ENCODE measurements around the gene NR2F1.

Gene NR2F1

DNA sequence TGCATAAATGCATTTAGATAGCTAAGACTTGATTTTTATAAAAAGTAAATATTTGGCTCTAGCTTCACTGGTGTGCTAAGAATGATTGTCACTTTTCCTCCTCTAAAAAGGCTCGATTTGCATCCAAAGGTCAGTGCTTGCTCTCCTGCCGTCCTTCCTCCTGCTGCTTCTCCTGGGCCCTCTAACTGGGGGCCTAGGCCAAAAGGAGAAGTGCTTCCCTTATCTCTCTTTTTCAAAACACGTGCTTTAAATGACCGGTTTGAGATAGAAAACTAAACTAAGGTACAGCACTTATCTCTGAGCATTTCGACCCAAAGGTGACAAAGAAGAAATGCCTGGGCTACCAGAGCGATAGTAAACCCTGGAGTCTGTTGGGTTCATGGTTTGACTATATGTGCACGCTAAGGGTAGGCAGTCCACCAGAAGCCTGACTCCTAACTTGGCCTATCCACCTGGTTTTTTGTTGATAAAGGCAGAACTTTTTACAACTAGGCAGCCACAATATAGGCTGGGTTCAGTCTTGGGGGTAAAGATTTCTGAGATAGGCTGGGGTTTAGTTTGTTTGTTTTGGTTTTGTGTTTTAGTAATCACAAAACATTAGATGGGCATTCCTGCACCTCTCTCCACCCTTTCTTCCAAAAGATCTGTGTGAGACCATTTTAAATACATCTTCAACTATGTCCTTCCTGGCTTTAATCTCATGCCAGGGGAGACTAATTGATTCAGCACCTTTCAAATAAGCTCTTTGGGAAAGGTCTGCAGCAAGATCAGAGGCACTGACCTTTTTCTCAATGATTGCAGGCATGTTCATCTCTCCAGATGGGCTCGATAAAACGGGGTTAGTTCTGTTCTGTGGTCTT, 5.8 kb upstream of the NR2F1 start:
- no peaks in the 10 kb centered on the region for H3K36me3 ChIP-seq
- peaks cover 100% of the 10 kb centered on the region for H3K27me3 ChIP-seq
- no peaks in the 10 kb centered on the region for H3K9me3 ChIP-seq
- H3K4me3 ChIP-seq (ENCODE audit: low read depth in 1 of 2, low read length in 1 of 2): no peak overlapping the region
- TF ChIP-seq, protein P1, sequence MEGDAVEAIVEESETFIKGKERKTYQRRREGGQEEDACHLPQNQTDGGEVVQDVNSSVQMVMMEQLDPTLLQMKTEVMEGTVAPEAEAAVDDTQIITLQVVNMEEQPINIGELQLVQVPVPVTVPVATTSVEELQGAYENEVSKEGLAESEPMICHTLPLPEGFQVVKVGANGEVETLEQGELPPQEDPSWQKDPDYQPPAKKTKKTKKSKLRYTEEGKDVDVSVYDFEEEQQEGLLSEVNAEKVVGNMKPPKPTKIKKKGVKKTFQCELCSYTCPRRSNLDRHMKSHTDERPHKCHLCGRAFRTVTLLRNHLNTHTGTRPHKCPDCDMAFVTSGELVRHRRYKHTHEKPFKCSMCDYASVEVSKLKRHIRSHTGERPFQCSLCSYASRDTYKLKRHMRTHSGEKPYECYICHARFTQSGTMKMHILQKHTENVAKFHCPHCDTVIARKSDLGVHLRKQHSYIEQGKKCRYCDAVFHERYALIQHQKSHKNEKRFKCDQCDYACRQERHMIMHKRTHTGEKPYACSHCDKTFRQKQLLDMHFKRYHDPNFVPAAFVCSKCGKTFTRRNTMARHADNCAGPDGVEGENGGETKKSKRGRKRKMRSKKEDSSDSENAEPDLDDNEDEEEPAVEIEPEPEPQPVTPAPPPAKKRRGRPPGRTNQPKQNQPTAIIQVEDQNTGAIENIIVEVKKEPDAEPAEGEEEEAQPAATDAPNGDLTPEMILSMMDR (IDR thresholded peaks at IDR 0.05): no peak
- H3K27ac ChIP-seq: no peak overlapping the region
- H3K4me1 ChIP-seq (ENCODE audit: control insufficient read depth in 1 of 2, insufficient read depth in 1 of 2, low read depth in 1 of 2, low read length in 1 of 2): peaks cover 24 to 26% of the 10 kb centered on the region in 2 experiments

DNA sequence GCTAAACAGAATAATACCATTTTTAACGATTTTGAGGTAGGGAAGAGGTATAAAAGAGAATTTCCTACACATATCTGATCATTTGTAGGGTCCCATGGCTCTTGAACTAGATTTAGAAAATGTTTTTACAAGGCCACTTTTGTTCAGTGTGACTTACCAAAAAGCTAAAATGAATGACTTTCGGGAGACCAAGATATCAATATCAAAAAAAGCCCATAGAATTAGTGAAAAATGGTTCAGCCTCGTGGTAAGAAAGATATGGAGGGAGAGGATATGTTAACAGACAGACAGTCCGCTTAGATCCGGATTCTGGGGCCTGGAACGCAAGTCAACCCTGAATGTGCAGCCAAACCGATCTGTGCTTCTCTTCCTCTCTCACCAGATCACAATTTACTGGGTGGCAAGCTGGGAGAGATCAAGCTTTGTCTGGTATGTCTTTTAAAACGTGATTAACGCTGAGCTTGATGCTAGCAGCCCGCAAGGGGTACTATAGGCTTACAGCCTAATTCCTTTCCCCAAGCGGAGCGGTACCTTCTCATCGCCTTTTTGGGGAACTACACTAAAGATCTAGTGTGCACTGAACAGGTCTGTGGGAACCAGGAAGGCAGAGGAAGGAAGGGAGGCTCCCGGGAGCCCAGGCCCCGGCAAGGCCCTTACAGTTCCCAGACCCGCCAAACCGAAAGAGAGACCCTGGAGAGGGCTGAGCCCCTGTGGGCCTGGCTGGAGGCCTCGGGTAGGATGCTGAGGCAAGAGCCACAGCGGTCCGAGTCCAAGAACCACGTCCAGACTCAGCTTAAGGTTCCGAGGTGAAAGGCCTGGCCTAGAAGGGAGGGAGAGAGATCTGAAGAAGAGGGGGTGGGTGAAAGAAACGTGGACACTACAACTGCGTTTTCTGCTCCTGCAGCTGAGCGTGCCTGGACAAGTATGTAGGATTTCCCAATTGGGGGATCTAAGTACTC, 4.9 kb upstream of the NR2F1 start:
- Histone ChIP-seq H3K27me3 (peaks cover 100% of the 10 kb centered on the region), H3K4me3 (ENCODE audit: low read depth in 1 of 2, low read length in 1 of 2) (no peak overlapping the region), H3K27ac (no peak overlapping the region), H3K36me3 (no peaks in the 10 kb centered on the region), H3K9me3 (no peaks in the 10 kb centered on the region), H3K4me1 (ENCODE audit: control insufficient read depth in 1 of 2, insufficient read depth in 1 of 2, low read depth in 1 of 2, low read length in 1 of 2) (peaks cover 28 to 33% of the 10 kb centered on the region in 2 experiments)
- TF ChIP-seq, protein P1 (IDR thresholded peaks at IDR 0.05): no peak

DNA sequence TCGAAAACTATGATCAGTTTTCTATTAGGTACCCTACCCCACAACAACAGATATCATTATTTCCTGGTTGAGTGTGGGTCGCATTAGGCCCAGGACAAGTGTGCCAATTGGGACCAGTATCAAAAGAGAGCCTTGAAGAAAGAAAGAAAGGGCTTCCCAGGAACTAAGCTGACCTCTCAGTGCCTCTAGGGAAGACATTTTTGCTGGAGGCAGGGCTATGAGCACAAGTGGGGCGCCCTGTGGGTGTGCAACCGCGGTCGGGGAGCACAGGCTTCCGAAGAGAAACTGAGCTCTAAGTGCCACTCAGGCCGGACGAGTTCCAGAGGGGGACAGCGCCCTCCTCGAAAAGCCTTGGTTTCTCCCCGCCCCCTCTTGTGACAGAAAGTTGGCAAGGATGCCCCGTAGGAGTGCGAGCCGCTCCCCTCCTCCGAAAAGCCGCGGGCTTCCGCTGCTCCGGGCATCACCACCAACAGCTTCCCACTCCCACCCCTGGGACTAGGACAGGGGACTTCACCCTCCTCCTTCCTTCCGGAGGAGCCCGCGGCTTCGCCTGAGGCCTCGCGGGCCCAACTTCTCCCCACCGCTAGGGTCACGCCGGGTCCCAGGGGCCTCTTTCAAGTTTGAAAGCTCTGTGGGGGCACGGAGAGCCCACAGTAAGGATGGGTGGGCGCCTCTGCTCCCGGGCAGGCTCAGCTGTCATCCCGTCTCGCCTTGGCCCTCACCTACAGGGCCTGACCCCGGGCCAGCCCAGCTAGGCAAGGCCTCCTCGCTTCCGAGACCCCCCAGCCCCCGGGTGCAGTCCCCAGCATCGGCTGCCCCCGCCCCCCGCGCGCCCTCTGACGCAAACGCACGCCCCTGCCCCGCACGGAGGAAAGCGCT, 4.0 kb upstream of the NR2F1 start:
- H3K27ac ChIP-seq: no peak overlapping the region

DNA sequence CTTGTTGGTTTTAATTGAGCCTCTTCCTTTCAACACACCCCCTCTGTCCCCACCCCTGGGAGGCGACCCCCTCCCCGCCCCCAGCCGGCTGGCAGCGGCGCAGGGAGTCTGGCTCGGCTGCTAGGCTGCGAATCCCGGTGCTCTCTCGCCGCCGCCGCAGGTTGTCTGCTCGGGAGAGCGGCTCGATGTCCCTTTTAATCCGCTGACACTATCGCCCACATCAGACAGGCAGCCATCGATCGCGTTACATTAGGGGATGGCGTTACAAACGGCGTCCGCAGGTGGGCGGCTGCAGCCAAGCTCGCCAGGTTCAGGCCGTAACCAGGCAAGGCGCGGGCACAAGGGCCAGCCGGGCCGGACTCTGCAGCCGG, 3.3 kb upstream of the NR2F1 start:
- peaks cover 100% of the 10 kb centered on the region for H3K27me3 ChIP-seq
- H3K4me3 ChIP-seq (ENCODE audit: low read depth in 1 of 2, low read length in 1 of 2): peak overlapping the region in 1 of 2 experiments; percentile 47
- peaks cover 36 to 40% of the 10 kb centered on the region in 2 experiments for H3K4me1 ChIP-seq (ENCODE audit: control insufficient read depth in 1 of 2, insufficient read depth in 1 of 2, low read depth in 1 of 2, low read length in 1 of 2)
- TF ChIP-seq, protein P1 (IDR thresholded peaks at IDR 0.05): no peak
- no peaks in the 10 kb centered on the region for H3K9me3 ChIP-seq
- no peak overlapping the region for H3K27ac ChIP-seq
- no peaks in the 10 kb centered on the region for H3K36me3 ChIP-seq

More for the DNA sequence above, 4.0 kb upstream of the NR2F1 start:
- Histone ChIP-seq H3K36me3 (no peaks in the 10 kb centered on the region), H3K4me3 (ENCODE audit: low read depth in 1 of 2, low read length in 1 of 2) (peak overlapping the region in 1 of 2 experiments; percentile 47), H3K4me1 (ENCODE audit: control insufficient read depth in 1 of 2, insufficient read depth in 1 of 2, low read depth in 1 of 2, low read length in 1 of 2) (peaks cover 36 to 40% of the 10 kb centered on the region in 2 experiments), H3K27me3 (peaks cover 100% of the 10 kb centered on the region), H3K9me3 (no peaks in the 10 kb centered on the region)
- TF ChIP-seq, protein P1 (IDR thresholded peaks at IDR 0.05): no peak

All from neutrophil (primary cell).